HG02840 (cell line): ENCODE results near the gene OR2V1.

Experiments used
- ATAC-seq: cut with Tn5 transposase; IDR thresholded peaks from one replicate; pipeline ENCODE4 v1.9.1; 2021; ENCODE audit warnings: mild to moderate bottlenecking, moderate library complexity, moderate number of reproducible peaks; ENCODE audit not compliant: unreplicated experiment, low FRiP score

The OR2V1 gene

GRCh38 chr5:181084621-181085195 lies 46.3 kb downstream of the OR2V1 start:
- ATAC-seq: no peak

DNA sequence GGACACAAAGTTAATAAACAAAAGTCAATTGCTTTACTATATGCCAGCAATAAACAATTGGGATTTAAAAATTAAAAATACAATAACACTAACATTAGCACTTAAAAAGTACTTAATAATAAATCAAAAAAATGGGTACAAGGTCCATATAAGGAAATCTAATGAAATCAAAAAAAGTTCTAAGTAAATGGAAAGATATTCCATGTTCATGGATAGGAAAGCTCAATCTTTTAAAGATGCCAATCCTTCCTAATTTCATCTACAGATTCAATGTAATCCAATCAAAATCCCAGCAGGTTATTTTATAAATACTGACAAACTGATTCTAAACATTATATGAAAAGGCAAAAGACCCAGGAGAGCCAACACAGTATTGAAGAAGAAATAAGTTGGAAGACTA lies 49.0 kb downstream of the OR2V1 start:
- no peak for ATAC-seq

DNA sequence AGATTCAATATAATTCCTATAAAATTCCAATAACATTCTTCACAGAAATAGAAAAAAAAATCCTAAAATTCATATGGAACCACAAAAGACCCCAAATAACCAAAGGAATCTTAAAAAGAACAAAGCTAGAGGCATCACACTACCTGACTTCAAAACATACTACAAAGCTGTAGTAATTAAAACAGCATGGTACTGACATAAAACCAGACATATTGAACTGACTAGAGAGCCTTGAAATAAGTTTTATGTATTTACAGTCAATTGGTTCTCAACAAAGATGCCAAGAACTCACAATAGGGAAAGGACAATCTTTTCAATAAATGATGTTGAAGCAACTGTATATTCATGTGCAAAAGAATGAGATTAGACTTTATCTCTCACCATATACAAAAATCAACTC lies 54.0 kb downstream of the OR2V1 start:
- ATAC-seq: no peak
